ENCODE data around the gene HIF1AN. TPM values are rescaled to one million over a fixed set of nuclear protein-coding genes. Genes with fewer than 3 reads are reported as not detected.

The HIF1AN gene
- total RNA-seq, 1 experiment from 2014 or later, result 58.7 TPM

- Histone ChIP-seq H3K23me2 (ENCODE audit: insufficient read length, low read depth, low read length, poor library complexity, severe bottlenecking) (no peaks in the 10 kb centered on the region), H4K5ac (ENCODE audit: insufficient read length, low read depth, low read length) (no peak overlapping the region), H2AFZ (ENCODE audit: low read length) (no peak overlapping the region), H3K79me1 (ENCODE audit: insufficient read depth, low read depth, low read length, poor library complexity, severe bottlenecking) (no peaks in the 10 kb centered on the region), H4K8ac (replicated peaks; ENCODE audit: insufficient read length, low read depth, low read length) (no peak overlapping the region), H3T11ph (ENCODE audit: low read length) (no peak overlapping the region), H3K4ac (ENCODE audit: low read depth, low read length) (no peak overlapping the region), H3K27me3 (ENCODE audit: insufficient read depth, low read length) (no peaks in the 10 kb centered on the region), H3K23ac (ENCODE audit: insufficient read length, low read depth, low read length) (no peak overlapping the region), H3K9ac (ENCODE audit: extremely low read depth, insufficient read length, low read length) (no peak overlapping the region), H2BK12ac (ENCODE audit: insufficient read length, low read depth, low read length) (no peak overlapping the region), H3K4me1 (ENCODE audit: insufficient read depth, low read length) (no peaks in the 10 kb centered on the region), H4K91ac (ENCODE audit: insufficient read length, low read depth, low read length) (no peak overlapping the region), H2BK20ac (ENCODE audit: low read depth, low read length, poor library complexity, severe bottlenecking) (no peak overlapping the region), H3K27ac (ENCODE audit: insufficient read length, low read depth, low read length) (no peak overlapping the region), H2BK5ac (ENCODE audit: insufficient read length, low read length) (no peak overlapping the region), H2BK15ac (ENCODE audit: low read depth, low read length) (no peak overlapping the region), H3K9me3 (ENCODE audit: control insufficient read depth, low read depth, low read length) (no peaks in the 10 kb centered on the region), H3K79me2 (ENCODE audit: insufficient read depth, low read length) (no peaks in the 10 kb centered on the region), H3K4me2 (ENCODE audit: insufficient read depth, insufficient read length, low read length) (no peak overlapping the region), H4K20me1 (ENCODE audit: control insufficient read depth, insufficient read depth, insufficient read length) (no peaks in the 10 kb centered on the region), H2AK5ac (ENCODE audit: insufficient read length, low read length) (no peak overlapping the region), H3K56ac (ENCODE audit: insufficient read length, low read depth, low read length) (no peak overlapping the region), H2BK120ac (ENCODE audit: low read depth, low read length, poor library complexity, severe bottlenecking) (no peak overlapping the region), H3K18ac (ENCODE audit: insufficient read length, low read depth, low read length) (no peak overlapping the region), H3K14ac (ENCODE audit: insufficient read depth, low read length) (no peak overlapping the region)
- peaks cover 2% of the 10 kb centered on the region in 2 experiments; a peak in 2 of 4 replicates for H3K4me1 Mint-ChIP-seq
- H3K27ac Mint-ChIP-seq, result no peak overlapping the region
- no peak overlapping the region for H3K4me3 Mint-ChIP-seq
- WGBS (ENCODE audit: extremely low coverage, insufficient read length, low lambda C conversion rate), result no CpG with 5 or more reads among the region's 7 CpGs
- no peaks in the 10 kb centered on the region for H3K9me3 Mint-ChIP-seq
- H3K36me3 Mint-ChIP-seq (ENCODE audit: insufficient read depth in 1 of 3, low read depth in 3 of 3), result no peaks in the 10 kb centered on the region; a peak in 1 of 7 replicates
- DNase-seq, result no peak
- TF ChIP-seq, protein P1, sequence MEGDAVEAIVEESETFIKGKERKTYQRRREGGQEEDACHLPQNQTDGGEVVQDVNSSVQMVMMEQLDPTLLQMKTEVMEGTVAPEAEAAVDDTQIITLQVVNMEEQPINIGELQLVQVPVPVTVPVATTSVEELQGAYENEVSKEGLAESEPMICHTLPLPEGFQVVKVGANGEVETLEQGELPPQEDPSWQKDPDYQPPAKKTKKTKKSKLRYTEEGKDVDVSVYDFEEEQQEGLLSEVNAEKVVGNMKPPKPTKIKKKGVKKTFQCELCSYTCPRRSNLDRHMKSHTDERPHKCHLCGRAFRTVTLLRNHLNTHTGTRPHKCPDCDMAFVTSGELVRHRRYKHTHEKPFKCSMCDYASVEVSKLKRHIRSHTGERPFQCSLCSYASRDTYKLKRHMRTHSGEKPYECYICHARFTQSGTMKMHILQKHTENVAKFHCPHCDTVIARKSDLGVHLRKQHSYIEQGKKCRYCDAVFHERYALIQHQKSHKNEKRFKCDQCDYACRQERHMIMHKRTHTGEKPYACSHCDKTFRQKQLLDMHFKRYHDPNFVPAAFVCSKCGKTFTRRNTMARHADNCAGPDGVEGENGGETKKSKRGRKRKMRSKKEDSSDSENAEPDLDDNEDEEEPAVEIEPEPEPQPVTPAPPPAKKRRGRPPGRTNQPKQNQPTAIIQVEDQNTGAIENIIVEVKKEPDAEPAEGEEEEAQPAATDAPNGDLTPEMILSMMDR (conservative IDR thresholded peaks at IDR 0.05), result no peak
- H3K27me3 Mint-ChIP-seq (ENCODE audit: low read depth), result peaks cover 46% of the 10 kb centered on the region
Observed at GRCh38 chr10:100510533-100511308, 25.0 kb upstream of the HIF1AN start.

All from H9 (cell line).